HG03159 (cell line): ENCODE measurements around the gene CTAGE4.
"Not testable (repeated sequence)": the region's sequence is repeated elsewhere in the genome, so short reads cannot be mapped to it uniquely, and the experiment has no call there.

Source experiments
- ATAC-seq: cut with Tn5 transposase; IDR thresholded peaks from one replicate; pipeline ENCODE4 v1.9.1; 2021; ENCODE audit warnings: mild to moderate bottlenecking, moderate library complexity; ENCODE audit not compliant: unreplicated experiment

The CTAGE4 gene

DNA sequence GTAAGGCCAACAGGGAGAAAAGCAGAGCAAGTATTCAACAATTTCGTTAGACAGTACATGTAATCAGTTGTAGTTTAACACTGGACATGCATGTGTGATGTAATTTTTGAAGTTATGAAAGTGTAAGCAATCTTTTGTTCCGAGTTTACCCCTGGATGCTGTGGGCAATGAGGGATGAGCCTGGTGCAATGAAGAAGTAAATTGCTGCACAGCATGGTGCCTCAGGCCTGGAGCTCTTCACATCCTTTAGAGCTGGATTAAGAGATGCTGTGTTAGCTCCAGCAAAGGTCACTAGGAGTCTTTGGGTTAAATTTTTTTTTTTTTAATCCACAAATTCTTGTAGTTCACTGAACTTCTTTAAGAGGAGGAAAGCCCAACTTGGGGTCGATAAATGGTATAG, 19.8 kb downstream of the CTAGE4 start:
- ATAC-seq: not testable (repeated sequence)

- not testable (repeated sequence) for ATAC-seq
Observed at GRCh38 chr7:144205306-144205705, 22.0 kb downstream of the CTAGE4 start.

- not testable (repeated sequence) for ATAC-seq
Observed at GRCh38 chr7:144217200-144217599, 33.9 kb downstream of the CTAGE4 start.

DNA sequence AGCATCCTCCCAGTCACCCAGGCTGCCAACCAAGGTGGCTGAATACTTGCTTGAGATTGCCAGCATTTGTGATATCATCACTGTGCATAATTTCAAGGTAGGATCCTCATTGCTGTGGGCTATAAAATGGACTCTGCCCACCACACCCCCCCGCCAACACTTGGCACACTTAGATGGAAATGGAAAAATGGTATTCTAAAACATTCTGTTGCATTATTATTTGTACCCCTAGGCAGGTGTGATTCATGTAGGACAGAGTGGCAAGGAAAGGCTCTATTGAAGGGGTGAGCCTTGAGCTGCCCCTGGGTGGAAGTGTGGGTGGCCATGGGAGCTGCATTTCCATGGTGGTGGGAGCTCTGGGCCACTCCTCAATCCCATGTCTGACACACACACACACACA, 35.3 kb downstream of the CTAGE4 start:
- not testable (repeated sequence) for ATAC-seq

- ATAC-seq: not testable (repeated sequence)
Observed at GRCh38 chr7:144219149-144219548, 35.9 kb downstream of the CTAGE4 start.

DNA sequence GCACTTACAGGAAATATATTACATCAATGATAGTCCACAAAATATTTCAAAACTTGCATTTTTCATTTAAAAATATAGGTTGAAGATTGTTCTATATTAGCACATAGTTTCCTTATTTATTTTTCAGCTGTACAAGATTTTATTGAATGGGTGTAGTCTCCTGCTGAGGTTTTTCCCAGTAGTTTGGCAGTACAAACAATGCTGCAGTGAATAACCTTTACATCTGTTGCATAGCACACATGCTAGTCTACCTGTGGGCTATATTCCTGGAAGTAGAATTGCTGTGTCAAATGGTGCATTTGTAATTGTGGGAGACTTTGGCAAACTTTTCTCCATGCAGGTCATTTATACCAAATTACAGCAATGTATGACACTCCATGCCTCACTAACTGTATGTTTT, 37.3 kb downstream of the CTAGE4 start:
- ATAC-seq: not testable (repeated sequence)

DNA sequence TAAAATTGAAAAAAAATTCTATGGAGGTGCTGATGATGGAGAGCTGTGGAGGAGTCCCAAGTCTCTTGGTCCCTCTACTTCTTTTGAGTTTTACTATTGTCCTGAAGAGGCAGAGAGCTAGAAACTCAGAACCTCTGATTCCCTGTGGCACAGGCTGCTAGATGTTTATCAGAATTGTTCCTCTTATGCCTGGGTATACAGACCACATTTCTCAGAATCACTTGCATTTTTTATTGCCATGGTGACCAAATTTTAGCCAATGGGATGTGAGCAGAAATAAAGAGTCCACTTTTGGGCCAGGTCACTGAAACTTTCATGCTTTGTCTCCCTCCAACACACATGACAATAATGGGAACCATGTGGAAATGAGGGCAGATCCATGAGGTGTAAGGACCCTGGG, 40.4 kb downstream of the CTAGE4 start:
- not testable (repeated sequence) for ATAC-seq

GRCh38 chr7:144226866-144227265, 43.6 kb downstream of the CTAGE4 start:
- ATAC-seq: not testable (repeated sequence)

DNA sequence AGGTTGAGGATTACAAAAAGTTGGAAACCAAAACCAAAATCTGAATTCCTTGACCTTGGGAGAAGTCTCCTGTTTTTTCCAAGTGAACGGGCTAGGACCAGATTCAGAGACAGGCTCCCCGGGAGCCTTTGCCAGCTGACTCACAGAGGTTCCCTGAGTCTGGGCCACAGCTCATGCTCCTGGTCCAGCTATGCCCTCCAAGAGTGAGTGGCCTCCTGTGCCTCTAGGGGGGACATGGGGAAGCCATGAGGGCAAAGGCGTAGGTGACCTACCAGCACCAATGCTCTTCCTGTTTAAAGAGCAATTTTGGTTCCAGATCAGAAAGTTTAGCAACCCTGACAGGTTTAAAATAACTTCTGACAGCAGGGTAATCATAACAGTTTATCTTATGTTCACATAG, 45.5 kb downstream of the CTAGE4 start:
- ATAC-seq: not testable (repeated sequence)

GRCh38 chr7:144231027-144231426, 47.8 kb downstream of the CTAGE4 start:
- ATAC-seq: not testable (repeated sequence)

- ATAC-seq: not testable (repeated sequence)
Observed at GRCh38 chr7:144233039-144233438, 49.8 kb downstream of the CTAGE4 start.
